ENCODE measurements around the gene SEMA4D. TPM values are rescaled to one million over a fixed set of nuclear protein-coding genes. Genes with fewer than 3 reads are reported as not detected.
"Not testable (repeated sequence)": the region's sequence is repeated elsewhere in the genome, so short reads cannot be mapped to it uniquely, and the experiment has no call there.

The SEMA4D gene
- total and polyA plus RNA-seq, 8 donors: 20.0 to 71.9 (median 25.6) TPM

DNA sequence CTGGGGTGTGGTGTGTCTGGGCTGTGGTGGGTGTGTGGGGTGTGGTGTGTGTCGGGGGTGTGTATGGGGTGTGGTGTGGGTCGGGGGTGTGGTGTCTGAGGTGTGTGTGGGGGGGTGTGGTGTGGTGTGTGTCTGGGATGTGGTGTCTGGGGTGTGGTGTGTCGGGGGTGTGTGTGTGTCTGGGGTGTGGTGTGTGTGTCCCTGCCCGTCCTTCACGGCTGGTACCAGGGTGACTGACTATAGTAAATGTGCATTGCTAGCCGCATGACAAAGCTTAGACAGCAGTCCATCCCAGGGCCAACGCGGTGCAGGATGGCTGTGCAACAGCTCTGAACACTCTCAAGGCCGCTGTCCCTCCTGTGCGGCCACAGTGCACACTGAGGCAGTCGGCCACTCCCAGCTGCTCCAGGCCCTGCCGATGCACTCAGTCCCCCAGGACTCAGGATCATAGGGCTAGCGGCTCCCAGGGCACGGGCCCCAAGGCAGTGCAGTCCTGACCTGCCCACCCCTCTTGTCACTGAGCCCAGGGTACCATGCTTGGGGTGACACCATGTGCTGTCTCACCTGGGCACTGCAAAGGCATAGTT lies 125.6 kb downstream of the SEMA4D start:
- no peaks in the 10 kb centered on the region for H3K27me3 ChIP-seq
- intact Hi-C loops (cut with DNase I): no loop called here
- peaks cover 0 to 9% of the 10 kb centered on the region in 2 donors for H3K36me3 ChIP-seq
- H3K27ac ChIP-seq: no peak overlapping the region
- TF ChIP-seq, protein P1, sequence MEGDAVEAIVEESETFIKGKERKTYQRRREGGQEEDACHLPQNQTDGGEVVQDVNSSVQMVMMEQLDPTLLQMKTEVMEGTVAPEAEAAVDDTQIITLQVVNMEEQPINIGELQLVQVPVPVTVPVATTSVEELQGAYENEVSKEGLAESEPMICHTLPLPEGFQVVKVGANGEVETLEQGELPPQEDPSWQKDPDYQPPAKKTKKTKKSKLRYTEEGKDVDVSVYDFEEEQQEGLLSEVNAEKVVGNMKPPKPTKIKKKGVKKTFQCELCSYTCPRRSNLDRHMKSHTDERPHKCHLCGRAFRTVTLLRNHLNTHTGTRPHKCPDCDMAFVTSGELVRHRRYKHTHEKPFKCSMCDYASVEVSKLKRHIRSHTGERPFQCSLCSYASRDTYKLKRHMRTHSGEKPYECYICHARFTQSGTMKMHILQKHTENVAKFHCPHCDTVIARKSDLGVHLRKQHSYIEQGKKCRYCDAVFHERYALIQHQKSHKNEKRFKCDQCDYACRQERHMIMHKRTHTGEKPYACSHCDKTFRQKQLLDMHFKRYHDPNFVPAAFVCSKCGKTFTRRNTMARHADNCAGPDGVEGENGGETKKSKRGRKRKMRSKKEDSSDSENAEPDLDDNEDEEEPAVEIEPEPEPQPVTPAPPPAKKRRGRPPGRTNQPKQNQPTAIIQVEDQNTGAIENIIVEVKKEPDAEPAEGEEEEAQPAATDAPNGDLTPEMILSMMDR (IDR thresholded peaks at IDR 0.05): no peak
- H3K9me3 ChIP-seq: no peaks in the 10 kb centered on the region
- DNase-seq (no peak), ATAC-seq (no peak)
- no peak overlapping the region for H3K4me3 ChIP-seq
- H3K4me1 ChIP-seq: peaks cover 0 to 6% of the 10 kb centered on the region in 2 donors

DNA sequence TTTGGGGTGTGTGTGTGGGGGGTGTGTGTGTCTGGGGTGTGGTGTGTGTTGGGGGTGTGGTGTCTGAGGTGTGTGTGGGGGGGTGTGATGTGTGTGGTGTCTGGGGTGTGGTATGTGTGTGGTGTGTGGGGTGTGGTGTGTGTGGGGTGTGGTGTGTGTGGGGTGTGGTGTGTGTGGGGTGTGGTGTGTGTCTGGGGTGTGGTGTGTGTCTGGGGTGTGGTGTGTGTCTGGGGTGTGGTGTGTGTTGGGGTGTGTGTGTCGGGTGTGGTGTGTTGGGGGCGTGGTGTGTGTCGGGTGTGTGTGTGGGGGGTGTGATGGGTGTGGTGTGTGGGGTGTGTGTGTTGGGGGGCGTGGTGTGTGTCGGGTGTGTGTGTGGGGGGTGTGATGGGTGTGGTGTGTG lies 126.1 kb downstream of the SEMA4D start:
- H3K9me3 ChIP-seq; ATAC-seq; H3K4me1 ChIP-seq; H3K36me3 ChIP-seq; intact Hi-C loops (cut with DNase I); H3K27ac ChIP-seq; H3K27me3 ChIP-seq; H3K4me3 ChIP-seq; DNase-seq: not testable (repeated sequence)

DNA sequence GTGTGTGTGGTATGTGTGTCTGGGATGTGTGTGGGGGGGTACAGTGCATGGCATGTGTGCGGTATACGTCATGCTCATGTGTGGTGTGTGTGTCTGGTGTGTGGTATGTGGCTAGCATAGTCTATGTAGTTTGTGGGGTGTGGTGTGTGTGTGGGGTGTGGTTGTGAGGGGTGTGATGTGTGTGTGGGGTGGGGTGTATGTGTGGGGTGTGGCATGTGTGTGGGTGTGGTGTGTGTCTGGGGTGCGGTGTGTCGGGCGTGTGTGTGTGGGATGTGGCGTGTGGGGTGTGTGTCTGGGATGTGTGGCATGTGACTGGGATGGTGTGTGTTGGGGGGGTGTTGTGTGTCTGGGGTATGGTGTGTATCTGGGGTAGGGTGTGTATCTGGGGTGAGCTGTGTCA lies 127.3 kb downstream of the SEMA4D start:
- ATAC-seq: no peak

DNA sequence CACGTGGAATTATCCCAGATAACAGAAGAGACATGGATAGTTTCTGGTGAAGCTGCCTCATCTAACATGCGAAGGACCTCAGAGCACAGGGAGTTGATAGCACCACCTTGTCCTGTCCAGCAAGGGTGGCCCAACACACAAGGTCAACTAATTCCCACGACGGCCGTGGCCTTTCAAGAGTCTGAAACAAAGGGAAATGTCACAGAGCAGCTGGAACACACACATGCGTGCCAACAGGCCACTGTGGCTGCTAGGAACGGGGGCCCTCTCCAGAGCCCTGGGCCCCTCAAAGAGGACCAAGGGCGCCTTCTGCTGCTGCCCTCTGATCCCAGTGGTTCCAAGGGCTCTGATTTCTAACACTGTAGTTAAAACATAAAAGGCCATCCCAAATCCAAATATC lies 128.9 kb downstream of the SEMA4D start:
- no peaks in the 10 kb centered on the region for H3K9me3 ChIP-seq
- H3K36me3 ChIP-seq: peaks cover 0 to 3% of the 10 kb centered on the region in 2 donors
- intact Hi-C loops (cut with DNase I): no loop called here
- no peak overlapping the region for H3K27ac ChIP-seq
- TF ChIP-seq, protein P1 (IDR thresholded peaks at IDR 0.05): no peak
- ATAC-seq: no peak
- no peak for DNase-seq
- no peaks in the 10 kb centered on the region for H3K27me3 ChIP-seq
- no peaks in the 10 kb centered on the region for H3K4me1 ChIP-seq
- no peak overlapping the region for H3K4me3 ChIP-seq

More for the DNA sequence above, 127.3 kb downstream of the SEMA4D start:
- Histone ChIP-seq H3K4me1 (peaks cover 0 to 6% of the 10 kb centered on the region in 2 donors), H3K4me3 (no peak overlapping the region), H3K27ac (no peak overlapping the region), H3K27me3 (no peaks in the 10 kb centered on the region), H3K36me3 (no peaks in the 10 kb centered on the region), H3K9me3 (no peaks in the 10 kb centered on the region)
- no peak for DNase-seq
- intact Hi-C loops (cut with DNase I): no loop called here
- TF ChIP-seq, protein P1 (IDR thresholded peaks at IDR 0.05): no peak

DNA sequence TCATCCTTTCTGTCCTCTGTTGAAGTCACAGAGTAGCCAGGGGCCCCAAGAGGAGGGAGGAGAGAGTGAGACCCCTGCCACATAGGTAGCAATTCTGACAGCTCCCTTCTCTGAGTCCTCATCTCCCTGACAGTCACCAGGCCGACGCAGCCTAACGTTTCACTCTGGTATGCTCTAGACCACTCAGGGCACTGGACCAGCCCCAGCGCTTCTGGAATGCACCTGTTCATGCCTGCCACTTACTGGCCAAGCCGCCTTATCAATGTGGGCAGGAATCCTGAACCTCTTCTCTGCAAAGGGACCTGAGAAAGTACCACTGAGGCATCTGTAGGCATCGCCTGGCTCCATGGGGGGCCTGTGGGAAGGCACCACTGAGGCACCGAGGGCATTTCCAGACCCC lies 129.4 kb downstream of the SEMA4D start:
- Histone ChIP-seq H3K9me3 (no peaks in the 10 kb centered on the region), H3K27me3 (no peaks in the 10 kb centered on the region), H3K4me3 (no peak overlapping the region), H3K4me1 (no peaks in the 10 kb centered on the region), H3K36me3 (peaks cover 0 to 7% of the 10 kb centered on the region in 2 donors), H3K27ac (no peak overlapping the region)
- ATAC-seq (no peak), DNase-seq (no peak)
- intact Hi-C loops (cut with DNase I): no loop called here
- TF ChIP-seq, protein P1 (IDR thresholded peaks at IDR 0.05): no peak
